Right kidney (tissue), 1 donor: ENCODE measurements around the gene KLK14.

ENCODE experiments used
- DNase-seq: peaks from one replicate; pipeline ENCODE4 v3.0.0-alpha.2; 2016

The KLK14 gene

DNA sequence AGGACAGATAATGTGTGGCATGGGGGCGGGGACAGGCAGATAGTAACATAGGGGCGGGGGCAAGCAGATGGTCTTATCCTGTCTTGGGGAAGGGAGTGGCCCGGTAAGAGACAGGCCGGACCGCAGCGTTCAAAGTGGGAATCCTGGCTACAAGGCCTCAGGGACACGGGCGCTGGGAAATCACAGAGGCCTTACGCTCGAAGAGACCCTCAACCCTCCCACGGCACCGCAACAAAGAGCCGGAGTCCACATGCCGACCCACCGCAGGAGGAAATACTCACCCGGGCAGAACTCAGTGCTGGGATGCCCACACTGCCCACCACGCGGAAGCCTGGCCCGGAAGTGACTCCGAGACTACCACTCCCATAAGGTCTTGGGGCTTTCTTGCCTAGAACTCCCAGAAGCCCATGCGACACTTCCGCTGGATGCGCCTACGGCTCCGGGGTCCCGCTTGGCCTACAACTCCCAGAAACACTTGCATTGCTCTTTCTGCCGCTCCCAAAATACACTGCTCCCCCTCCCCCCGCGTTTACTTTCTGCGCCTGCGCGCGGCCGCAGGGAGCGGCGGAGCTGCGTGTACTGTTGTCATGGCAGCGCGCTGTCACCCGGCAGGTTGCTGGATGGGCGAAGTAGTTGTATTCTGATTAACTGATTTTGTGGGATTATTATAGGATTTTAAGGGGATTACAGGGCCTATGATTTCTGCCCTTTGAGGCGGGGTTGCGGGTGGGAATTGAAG is 25.5 kb upstream of the KLK14 start, which contains the start of gene CTU1:
CTU1 (minus strand) TSS at position 344 of the 739 bp plus-strand sequence. CDS start 3,840 bp downstream, outside the sequence.
- DNase-seq: peak; percentile 93

DNA sequence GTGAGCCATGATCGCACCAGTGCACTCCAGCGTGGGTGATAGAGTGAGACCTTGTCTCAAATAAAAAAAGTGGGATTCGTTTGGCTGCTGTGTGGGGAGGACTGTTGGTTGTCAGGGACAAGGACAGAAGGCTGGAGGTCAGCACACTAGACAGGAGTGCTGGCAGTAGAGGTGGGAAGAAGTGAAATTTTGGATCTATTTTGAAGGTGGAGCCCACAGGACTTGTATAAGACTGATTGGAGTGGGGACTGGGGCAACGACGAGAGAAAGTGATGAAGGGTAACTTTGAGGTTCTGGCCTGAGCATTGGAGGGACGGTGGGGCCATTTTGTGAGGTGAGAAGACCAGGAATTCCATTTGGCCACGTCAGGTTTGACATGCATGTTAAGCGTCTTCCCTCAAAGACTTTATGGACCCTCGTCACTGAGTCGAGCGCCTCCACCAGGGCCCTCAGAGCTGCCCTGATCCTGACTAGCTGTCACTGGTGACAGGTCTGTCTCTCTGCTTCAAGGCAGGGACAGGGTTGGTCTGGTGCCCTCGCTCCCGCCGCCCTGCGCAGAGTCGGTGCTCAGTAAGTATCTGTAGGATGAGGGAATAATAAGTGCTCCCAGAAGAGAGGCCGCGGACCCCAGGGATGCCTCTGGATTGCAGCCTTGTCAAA is 24.8 kb upstream of the KLK14 start:
- no peak for DNase-seq

DNA sequence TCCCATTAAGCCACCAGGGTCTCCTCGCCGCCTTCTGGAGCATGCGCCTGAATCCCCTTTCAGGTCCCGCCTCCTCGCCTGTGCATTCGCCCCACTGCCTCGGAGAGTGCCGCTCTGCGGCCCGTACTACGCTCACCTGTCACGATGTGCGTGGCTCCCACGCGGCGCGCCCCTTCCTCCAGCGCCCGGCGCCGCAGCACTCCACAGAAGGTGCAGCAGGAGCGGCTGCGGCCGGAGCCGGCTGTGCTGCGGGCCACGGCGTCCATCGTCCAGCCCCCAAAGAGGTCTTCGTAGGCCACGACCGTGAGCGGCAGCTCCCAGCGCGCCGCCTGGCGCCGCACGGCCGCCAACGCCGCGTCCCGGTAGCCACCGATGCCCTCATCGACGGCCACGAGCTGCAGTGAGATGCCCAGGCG is 21.2 kb upstream of the KLK14 start:
- DNase-seq: peak; percentile 48

DNA sequence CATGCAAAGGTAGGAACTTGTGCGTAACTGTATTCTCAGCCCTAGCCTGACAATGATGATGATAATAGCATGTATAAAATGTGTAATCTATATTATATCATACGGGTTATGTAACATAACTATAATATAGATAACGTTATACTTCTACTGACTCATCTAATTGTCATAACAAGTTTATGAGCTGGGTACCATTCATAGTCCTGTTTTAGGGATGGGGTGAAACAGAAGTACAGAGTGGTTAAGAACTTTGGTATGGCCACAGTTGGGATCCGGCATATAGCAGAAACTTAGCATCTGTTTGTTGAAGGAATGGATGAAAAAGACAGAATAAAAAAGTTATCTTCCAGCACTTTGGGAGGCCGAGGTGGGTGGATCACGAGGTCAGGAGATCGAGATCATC is 20.3 kb upstream of the KLK14 start:
- no peak for DNase-seq

DNA sequence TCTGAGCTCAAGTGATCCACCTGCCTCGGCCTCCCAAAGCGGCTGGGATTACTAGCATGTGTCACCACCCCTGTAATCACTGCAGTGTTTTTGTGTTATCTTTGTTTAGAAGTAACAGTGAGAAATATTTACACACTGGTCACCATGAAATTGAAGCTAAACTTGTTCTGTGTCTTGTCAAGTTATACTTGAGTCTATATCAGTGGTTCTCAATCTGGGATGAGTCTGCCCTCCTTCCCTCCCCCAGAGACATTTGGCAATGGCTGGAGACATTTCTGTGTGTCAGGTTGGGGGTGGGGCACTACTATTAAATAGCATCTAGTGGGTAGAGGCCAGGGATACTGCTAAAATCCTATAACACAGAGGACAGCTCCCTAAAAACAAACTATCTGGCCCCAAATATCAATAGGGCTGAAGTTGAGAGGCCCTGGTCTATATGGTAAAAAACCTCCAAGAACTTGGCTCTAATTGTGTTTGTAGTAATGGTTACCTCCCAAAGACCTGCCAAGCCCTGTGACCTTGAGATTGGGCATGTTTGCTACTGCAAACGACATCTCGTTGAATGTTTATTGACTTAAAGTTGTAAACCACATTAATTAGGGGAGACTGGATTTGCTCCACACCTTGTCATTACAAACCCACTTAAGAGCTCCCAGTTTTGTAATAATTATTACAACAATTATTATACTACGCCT is 18.6 kb upstream of the KLK14 start:
- DNase-seq: no peak

DNA sequence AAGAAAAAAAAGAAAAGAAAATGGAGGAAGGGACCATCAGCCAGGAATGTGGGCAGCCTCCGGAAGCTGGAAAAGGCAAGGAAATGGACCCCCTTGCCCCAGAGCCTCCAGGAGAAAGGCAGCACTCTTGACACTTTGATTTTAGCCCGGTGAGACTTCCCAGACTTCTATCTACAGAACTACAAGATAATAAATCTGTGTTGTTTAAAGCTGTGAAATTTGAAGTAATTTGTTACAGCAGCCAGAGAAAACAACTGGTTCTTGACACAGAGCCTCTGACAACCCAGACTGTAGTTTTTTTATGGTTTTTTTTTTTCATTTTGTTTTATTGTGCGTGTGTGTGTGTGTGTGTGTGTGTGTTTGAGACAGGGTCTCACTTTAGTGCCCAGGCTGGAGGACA is 17.9 kb upstream of the KLK14 start:
- no peak for DNase-seq

DNA sequence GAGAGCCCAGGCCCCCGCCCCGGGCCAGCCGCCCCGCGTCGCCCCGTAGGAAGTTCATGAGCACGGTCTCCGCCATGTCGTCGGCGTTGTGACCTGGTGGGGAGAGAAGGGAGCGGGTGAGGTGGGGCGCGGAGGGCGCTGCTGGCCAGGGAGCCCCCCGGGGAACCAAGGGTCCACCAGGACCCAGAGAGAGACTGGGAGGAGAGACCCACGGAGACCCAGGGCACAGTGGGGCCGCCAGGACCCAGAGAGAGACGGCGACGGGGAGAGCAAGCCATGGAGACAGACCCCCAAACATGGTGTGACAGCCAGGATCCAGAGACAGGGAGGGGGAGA is 16.3 kb upstream of the KLK14 start:
- peak; percentile 54 for DNase-seq

DNA sequence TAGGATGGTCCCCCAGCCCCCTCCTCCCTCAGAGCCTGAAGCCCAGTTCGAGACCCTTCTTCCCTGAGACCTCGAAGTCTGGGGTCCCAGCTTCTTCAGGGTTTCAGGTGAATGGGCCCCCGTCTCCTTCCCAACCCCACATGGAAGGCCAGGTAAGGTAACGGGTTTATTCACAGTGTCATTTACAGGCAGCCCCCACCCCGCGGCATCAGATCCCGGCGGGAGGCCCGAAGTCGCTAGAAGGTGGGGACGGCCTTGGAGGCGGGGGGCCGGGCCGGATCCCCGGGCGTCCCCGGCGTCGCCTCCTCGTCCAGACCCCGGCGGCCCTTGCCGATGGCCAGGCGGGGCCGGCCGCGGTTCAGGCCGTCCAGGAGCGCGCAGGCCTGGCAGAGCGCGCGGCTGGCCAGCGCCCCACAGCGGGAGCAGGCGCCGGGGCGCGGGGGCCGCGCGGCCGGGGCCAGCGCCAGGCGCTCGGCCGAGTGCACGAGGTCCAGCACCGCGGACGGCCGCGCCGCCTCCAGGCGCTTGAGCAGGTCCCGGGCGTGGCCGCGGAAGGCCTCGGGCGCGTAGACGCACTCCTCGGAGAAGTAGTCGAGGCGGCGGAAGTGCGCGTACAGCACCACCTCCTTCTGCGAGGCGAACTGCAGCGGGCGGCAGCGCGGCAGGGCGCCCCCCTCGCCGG is 15.8 kb upstream of the KLK14 start:
- DNase-seq: peak; percentile 36

GRCh38 chr19:51097796-51098195 is 15.1 kb upstream of the KLK14 start:
- no peak for DNase-seq

DNA sequence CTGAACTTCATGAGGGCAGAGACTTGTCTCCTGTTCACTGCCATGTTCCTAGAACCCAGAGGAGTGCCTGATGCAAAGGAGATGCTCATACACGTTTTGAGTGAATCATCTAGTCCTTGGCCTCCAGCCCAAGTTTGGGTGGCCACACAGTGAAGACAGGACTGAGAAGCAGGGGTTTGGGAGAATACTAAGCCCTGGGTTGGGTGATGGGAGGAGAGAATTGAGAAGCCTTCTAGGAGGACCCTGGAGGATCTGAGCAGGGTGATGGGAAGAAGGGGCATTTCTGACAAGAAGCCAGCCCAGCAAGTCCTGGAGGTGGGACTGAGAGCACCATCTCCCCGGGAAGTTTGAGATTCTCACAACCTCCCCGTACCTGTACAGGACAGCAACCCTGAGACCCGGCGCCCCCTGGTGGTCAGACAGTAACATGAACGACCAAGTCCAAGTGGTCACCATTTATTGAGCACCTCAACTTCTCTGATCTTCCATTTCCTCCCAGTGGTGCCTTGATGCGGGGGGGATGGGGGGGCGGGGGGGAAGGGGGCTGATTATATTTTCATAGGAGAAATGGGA is 14.6 kb upstream of the KLK14 start:
- no peak for DNase-seq

- DNase-seq: no peak
Observed at GRCh38 chr19:51096473-51097165, 13.9 kb upstream of the KLK14 start.

GRCh38 chr19:51094696-51095279 is 12.1 kb upstream of the KLK14 start:
- DNase-seq: peak; percentile 55

DNA sequence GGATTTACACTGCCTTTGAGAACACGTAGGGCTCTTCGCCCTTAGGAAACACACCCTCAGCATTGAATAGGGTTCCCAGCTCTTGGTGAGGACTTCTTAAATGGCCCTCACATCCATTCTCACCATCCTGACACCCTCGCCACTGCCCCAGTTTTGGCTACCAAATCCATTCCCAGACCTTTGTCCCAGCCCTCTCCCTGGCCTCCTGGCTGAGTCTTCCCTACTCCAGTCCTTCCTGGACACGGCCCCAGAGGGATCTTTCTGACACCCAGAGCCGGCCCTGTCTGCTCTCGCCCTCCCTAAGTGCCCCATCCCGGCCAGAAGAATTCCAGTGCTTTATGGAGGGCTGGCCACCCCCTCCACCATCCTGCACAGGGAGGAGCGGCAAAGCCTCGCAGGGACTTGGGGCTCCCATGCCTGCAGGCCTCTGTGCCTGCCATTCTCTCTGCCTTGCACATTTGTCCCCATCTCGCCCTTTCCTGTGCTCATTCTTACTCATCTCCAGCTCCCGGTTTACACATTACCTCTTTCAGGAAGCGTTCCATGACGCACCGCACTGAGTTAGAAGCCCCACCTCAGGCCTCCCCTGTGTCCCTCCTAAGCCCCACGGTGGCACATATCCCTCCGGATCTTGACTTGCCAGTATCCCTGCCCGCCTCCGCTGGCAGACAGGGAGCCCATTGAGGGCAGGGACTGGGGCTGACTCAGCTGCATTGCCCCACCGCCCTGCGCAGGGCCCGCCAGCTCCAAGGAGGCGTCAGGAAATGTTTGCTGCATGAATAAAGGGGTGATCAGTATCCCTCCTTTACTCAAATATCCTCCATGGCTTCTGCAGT is 11.0 kb upstream of the KLK14 start:
- no peak for DNase-seq

DNA sequence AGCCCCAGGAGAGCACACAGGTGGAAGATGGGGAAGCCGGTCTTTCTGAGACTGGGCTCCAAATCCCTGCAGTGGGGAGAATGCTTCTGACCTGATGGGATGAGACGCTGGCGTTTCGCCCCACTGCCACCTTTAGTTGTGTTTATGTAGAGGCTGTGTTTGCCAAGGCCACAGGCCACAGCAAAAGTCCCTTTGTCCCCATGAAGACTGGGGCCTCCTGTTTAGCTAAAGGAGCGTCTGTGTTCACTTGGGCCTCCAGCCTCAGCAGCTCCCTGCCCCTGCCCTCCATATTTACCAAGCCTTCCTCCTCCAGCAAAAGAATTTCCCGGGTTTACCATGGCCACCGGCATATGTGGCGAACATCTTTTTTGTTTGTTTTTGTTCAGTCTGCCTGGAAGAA is 10.4 kb upstream of the KLK14 start:
- no peak for DNase-seq

GRCh38 chr19:51091895-51092873 is 9.5 kb upstream of the KLK14 start:
- DNase-seq: no peak

- no peak for DNase-seq
Observed at GRCh38 chr19:51091126-51091525, 8.4 kb upstream of the KLK14 start.

DNA sequence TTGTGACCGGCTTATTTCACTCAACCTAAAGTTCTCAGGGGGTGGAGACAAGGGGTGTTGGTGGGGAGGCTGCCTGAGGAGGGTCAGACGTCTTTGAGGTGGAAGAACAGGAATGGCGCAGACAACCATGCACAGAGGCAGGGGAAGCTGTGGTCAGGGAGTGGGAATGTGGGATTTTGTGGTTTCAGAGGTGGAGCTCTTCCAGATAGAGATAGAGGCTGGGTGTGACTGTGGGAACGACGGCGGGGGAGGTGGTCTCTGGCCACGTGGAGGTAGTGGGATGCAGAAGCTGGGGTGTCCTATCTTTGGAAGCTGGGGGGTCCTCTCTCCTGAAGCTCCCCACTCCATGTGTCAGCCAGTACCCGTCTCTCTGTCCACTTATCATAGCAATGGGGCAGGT is 7.8 kb upstream of the KLK14 start:
- no peak for DNase-seq

DNA sequence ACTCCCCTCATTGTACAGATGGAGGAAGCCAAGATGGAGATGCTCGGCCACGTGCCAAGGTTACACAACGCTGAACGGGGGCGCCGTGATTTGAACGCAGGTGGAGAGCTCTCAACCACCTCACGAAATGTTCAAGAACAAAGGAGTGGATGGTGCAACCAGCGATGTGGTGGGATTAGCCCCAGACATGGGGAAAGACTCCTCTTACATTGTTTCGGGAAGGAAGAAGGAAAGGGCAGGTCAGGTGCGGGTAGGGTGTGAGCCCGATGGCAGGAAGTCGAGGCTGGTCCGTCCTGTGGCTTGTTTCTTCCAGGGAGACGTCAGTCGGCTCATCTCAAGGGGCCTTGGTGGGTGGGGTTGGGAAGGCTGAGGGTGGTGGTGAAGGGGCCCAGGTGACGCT is 7.1 kb upstream of the KLK14 start:
- DNase-seq: no peak

- DNase-seq: no peak
Observed at GRCh38 chr19:51086153-51086850, 3.6 kb upstream of the KLK14 start.
